H9 (cell line): ENCODE measurements around the gene NUP58. TPM values are rescaled to one million over a fixed set of nuclear protein-coding genes. Genes with fewer than 3 reads are reported as not detected.

Source experiments
- DNase-seq: peaks from one replicate; pipeline ENCODE4 v3.0.0-alpha.2; 2017
- H2AFZ ChIP-seq: one replicate; pipeline ENCODE4 v1.6.1; 2013; ENCODE audit warnings: mild to moderate bottlenecking, low read length, control low read depth, moderate library complexity
- H2AK5ac ChIP-seq: 2 replicates; pipeline ENCODE4 v1.6.1; 2013; ENCODE audit warnings: low read length, control low read depth, mixed read lengths; ENCODE audit not compliant: insufficient read length
- H2BK120ac ChIP-seq: one replicate; pipeline ENCODE4 v1.6.1; 2013; ENCODE audit warnings: low read depth, mild to moderate bottlenecking, low read length, control low read depth, inconsistent platforms; ENCODE audit not compliant: poor library complexity, severe bottlenecking
- H2BK12ac ChIP-seq: 2 replicates; pipeline ENCODE4 v1.6.1; 2013; ENCODE audit warnings: low read length, control low read depth, mixed read lengths, low read depth; ENCODE audit not compliant: insufficient read length
- H2BK15ac ChIP-seq: 2 replicates; pipeline ENCODE4 v1.6.1; 2013; ENCODE audit warnings: low read depth, low read length, control low read depth
- H2BK20ac ChIP-seq: one replicate; pipeline ENCODE4 v1.6.1; 2013; ENCODE audit warnings: low read depth, mild to moderate bottlenecking, low read length, control low read depth, inconsistent platforms; ENCODE audit not compliant: poor library complexity, severe bottlenecking
- H2BK5ac ChIP-seq: 2 replicates; pipeline ENCODE4 v1.6.1; 2013; ENCODE audit warnings: low read length, control low read depth, mixed read lengths; ENCODE audit not compliant: insufficient read length
- H3K14ac ChIP-seq: 2 replicates; pipeline ENCODE4 v1.6.1; 2013; ENCODE audit warnings: low read length, control low read depth; ENCODE audit not compliant: insufficient read depth
- H3K18ac ChIP-seq: 2 replicates; pipeline ENCODE4 v1.6.1; 2013; ENCODE audit warnings: low read depth, mild to moderate bottlenecking, mixed read lengths, low read length, control low read depth; ENCODE audit not compliant: insufficient read length
- H3K23ac ChIP-seq: 2 replicates; pipeline ENCODE4 v1.6.1; 2013; ENCODE audit warnings: low read length, control low read depth, mixed read lengths, low read depth; ENCODE audit not compliant: insufficient read length
- H3K23me2 ChIP-seq: 2 replicates; pipeline ENCODE4 v1.6.1; 2013; ENCODE audit warnings: low read depth, mild to moderate bottlenecking, mixed read lengths, low read length, control low read depth; ENCODE audit not compliant: insufficient read length, poor library complexity, severe bottlenecking
- H3K27ac ChIP-seq: 2 replicates; pipeline ENCODE4 v1.5.1; 2013; ENCODE audit warnings: low read length, control low read depth, mixed read lengths, low read depth; ENCODE audit not compliant: insufficient read length
- H3K27me3 ChIP-seq: 2 replicates; pipeline ENCODE4 v1.6.1; 2013; ENCODE audit warnings: low read length, control low read depth, inconsistent platforms; ENCODE audit not compliant: insufficient read depth
- H3K4ac ChIP-seq: 2 replicates; pipeline ENCODE4 v1.6.1; 2013; ENCODE audit warnings: low read depth, mild to moderate bottlenecking, control low read depth, inconsistent platforms, low read length, moderate library complexity
- H3K4me1 ChIP-seq: 2 replicates; pipeline ENCODE4 v1.6.1; 2013; ENCODE audit warnings: low read length, control low read depth, inconsistent platforms; ENCODE audit not compliant: insufficient read depth
- H3K4me2 ChIP-seq: 2 replicates; pipeline ENCODE4 v1.6.1; 2013; ENCODE audit warnings: low read length, control low read depth, mixed read lengths; ENCODE audit not compliant: insufficient read length, insufficient read depth
- H3K56ac ChIP-seq: 2 replicates; pipeline ENCODE4 v1.6.1; 2013; ENCODE audit warnings: low read depth, mild to moderate bottlenecking, mixed read lengths, low read length, control low read depth; ENCODE audit not compliant: insufficient read length
- H3K79me1 ChIP-seq: 2 replicates; pipeline ENCODE4 v1.6.1; 2013; ENCODE audit warnings: low read depth, mild to moderate bottlenecking, moderate library complexity, low read length, control low read depth, inconsistent platforms; ENCODE audit not compliant: insufficient read depth, poor library complexity, severe bottlenecking
- H3K79me2 ChIP-seq: 2 replicates; pipeline ENCODE4 v1.6.1; 2013; ENCODE audit warnings: low read length, control low read depth, inconsistent platforms; ENCODE audit not compliant: insufficient read depth
- H3K9ac ChIP-seq: 2 replicates; pipeline ENCODE4 v1.6.1; 2013; ENCODE audit warnings: low read length, control low read depth, mixed read lengths; ENCODE audit not compliant: insufficient read length; ENCODE audit errors: extremely low read depth
- H3K9me3 ChIP-seq: one replicate; pipeline ENCODE4 v1.6.1; 2013; ENCODE audit warnings: low read depth, low read length, inconsistent platforms; ENCODE audit not compliant: control insufficient read depth
- H3T11ph ChIP-seq: one replicate; pipeline ENCODE4 v1.6.1; 2013; ENCODE audit warnings: mild to moderate bottlenecking, low read length, control low read depth, inconsistent platforms
- H4K20me1 ChIP-seq: one replicate; pipeline ENCODE4 v1.6.1; 2013; ENCODE audit not compliant: control insufficient read depth, insufficient read length, insufficient read depth
- H4K5ac ChIP-seq: 2 replicates; pipeline ENCODE4 v1.6.1; 2013; ENCODE audit warnings: low read depth, mild to moderate bottlenecking, mixed read lengths, low read length, control low read depth; ENCODE audit not compliant: insufficient read length
- H4K8ac ChIP-seq: replicated peaks from 2 replicates; pipeline ENCODE4 v1.6.1; 2013; ENCODE audit warnings: low read length, control low read depth, mixed read lengths, low read depth; ENCODE audit not compliant: insufficient read length
- H4K91ac ChIP-seq: 2 replicates; pipeline ENCODE4 v1.6.1; 2013; ENCODE audit warnings: low read depth, mild to moderate bottlenecking, moderate library complexity, mixed read lengths, low read length, control low read depth; ENCODE audit not compliant: insufficient read length
- H3K27ac Mint-ChIP-seq, 3 experiments: 2 replicates in 2 of 3; 3 replicates in 1 of 3; pipeline ENCODE4 v1.8.0; 2020 to 2021; ENCODE audit warnings: mixed read lengths in 3 of 3, mild to moderate bottlenecking in 1 of 3, moderate library complexity in 1 of 3
- H3K27me3 Mint-ChIP-seq: 2 replicates; pipeline ENCODE4 v1.8.0; 2021; ENCODE audit warnings: low read depth, mild to moderate bottlenecking, moderate library complexity, mixed read lengths
- H3K36me3 Mint-ChIP-seq, 3 experiments: 2 replicates in 2 of 3; 3 replicates in 1 of 3; pipeline ENCODE4 v1.8.0; 2020 to 2021; ENCODE audit warnings: low read depth in 3 of 3, mixed read lengths in 3 of 3; ENCODE audit not compliant: insufficient read depth in 1 of 3
- H3K4me1 Mint-ChIP-seq, 2 experiments: 2 replicates each; pipeline ENCODE4 v1.8.0; 2020; ENCODE audit warnings: mixed read lengths in 2 of 2
- H3K4me3 Mint-ChIP-seq, 2 experiments: 2 replicates in 1 of 2; 3 replicates in 1 of 2; pipeline ENCODE4 v1.8.0; 2020 to 2021; ENCODE audit warnings: mild to moderate bottlenecking in 2 of 2, mixed read lengths in 2 of 2, moderate library complexity in 1 of 2
- H3K9me3 Mint-ChIP-seq, 2 experiments: 2 replicates in 1 of 2; 3 replicates in 1 of 2; pipeline ENCODE4 v1.8.0; 2020; ENCODE audit warnings: mild to moderate bottlenecking in 2 of 2, mixed read lengths in 2 of 2, moderate library complexity in 1 of 2
- CTCF ChIP-seq: fragments of 200-600 bp; sonication (generic); conservative IDR thresholded peaks from 3 replicates; pipeline ENCODE4 v1.8.0; 2021; ENCODE audit warnings: antibody characterized with exemption, mild to moderate bottlenecking
- WGBS: extraction: QIAGEN DNeasy Blood & Tissue Kit; methylation state at CpG from one replicate; pipeline ENCODE4 v1.1.7; 2013; ENCODE audit warnings: missing lambda C conversion rate, low lambda C conversion rate, mixed read lengths; ENCODE audit not compliant: insufficient read length; ENCODE audit errors: extremely low coverage; 5-methylcytosine and 5-hydroxymethylcytosine counted together
- total RNA-seq: library from RNA; stranded (reverse); gene quantifications from 2 replicates; pipeline ENCODE4 v1.2.1, GENCODE V29; 2021

Gene NUP58
- total RNA-seq, 1 experiment from 2014 or later: 77.6 TPM

GRCh38 chr13:25324100-25324499, 22.7 kb downstream of the NUP58 start:
- H4K20me1 ChIP-seq: no peaks in the 10 kb centered on the region
- no peak overlapping the region for H3K14ac ChIP-seq
- WGBS: 96% methylated on average over 1 of the region's 2 CpGs
- Mint-ChIP-seq H3K36me3 (peaks cover 2 to 71% (median 56%) of the 10 kb centered on the region in 3 experiments; a peak in 5 of 7 replicates), H3K27ac (peak overlapping the region in 1 of 3 experiments; percentile 2; a peak in 3 of 7 replicates), H3K27me3 (no peaks in the 10 kb centered on the region), H3K9me3 (no peaks in the 10 kb centered on the region), H3K4me3 (no peak overlapping the region), H3K4me1 (no peaks in the 10 kb centered on the region)
- no peak overlapping the region for H4K91ac ChIP-seq
- H2BK120ac ChIP-seq: no peak overlapping the region
- no peak overlapping the region for H2BK20ac ChIP-seq
- no peak overlapping the region for H4K5ac ChIP-seq
- H3K23me2 ChIP-seq: no peaks in the 10 kb centered on the region
- H3K18ac ChIP-seq: no peak overlapping the region
- no peaks in the 10 kb centered on the region for H3K9me3 ChIP-seq
- no peak overlapping the region for H2AK5ac ChIP-seq
- no peak overlapping the region for H2BK15ac ChIP-seq
- TF ChIP-seq CTCF: no peak
- DNase-seq: no peak
- H3K9ac ChIP-seq: no peak overlapping the region
- no peak overlapping the region for H2AFZ ChIP-seq
- no peak overlapping the region for H3K4ac ChIP-seq
- no peak overlapping the region for H3T11ph ChIP-seq
- H3K4me1 ChIP-seq: no peaks in the 10 kb centered on the region
- H3K4me2 ChIP-seq: no peak overlapping the region
- H3K27me3 ChIP-seq: no peaks in the 10 kb centered on the region
- no peak overlapping the region for H3K56ac ChIP-seq
- no peaks in the 10 kb centered on the region for H3K79me1 ChIP-seq
- H3K79me2 ChIP-seq: no peaks in the 10 kb centered on the region
- H2BK12ac ChIP-seq: no peak overlapping the region
- no peak overlapping the region for H3K23ac ChIP-seq
- H3K27ac ChIP-seq: no peak overlapping the region
- no peak overlapping the region for H4K8ac ChIP-seq
- no peak overlapping the region for H2BK5ac ChIP-seq
